HG02943 (cell line): Measurements from ENCODE around the gene ZNF697.
A peak's percentile ranks its signal among the peaks of the same experiment; 100 is the strongest.
"Not testable (repeated sequence)": the region's sequence is repeated elsewhere in the genome, so short reads cannot be mapped to it uniquely, and the experiment has no call there.

Experiments used
- ATAC-seq: cut with Tn5 transposase; IDR thresholded peaks from one replicate; pipeline ENCODE4 v1.9.1; 2021; ENCODE audit warnings: mild to moderate bottlenecking, low read depth, moderate library complexity; ENCODE audit not compliant: unreplicated experiment

The ZNF697 gene

GRCh38 chr1:119632841-119633240, 15.2 kb downstream of the ZNF697 start:
- no peak for ATAC-seq

GRCh38 chr1:119632103-119632490, 16.0 kb downstream of the ZNF697 start:
- ATAC-seq: no peak

- ATAC-seq: no peak
These were observed 16.5 kb downstream of the ZNF697 start for GRCh38 chr1:119631433-119632102.

DNA sequence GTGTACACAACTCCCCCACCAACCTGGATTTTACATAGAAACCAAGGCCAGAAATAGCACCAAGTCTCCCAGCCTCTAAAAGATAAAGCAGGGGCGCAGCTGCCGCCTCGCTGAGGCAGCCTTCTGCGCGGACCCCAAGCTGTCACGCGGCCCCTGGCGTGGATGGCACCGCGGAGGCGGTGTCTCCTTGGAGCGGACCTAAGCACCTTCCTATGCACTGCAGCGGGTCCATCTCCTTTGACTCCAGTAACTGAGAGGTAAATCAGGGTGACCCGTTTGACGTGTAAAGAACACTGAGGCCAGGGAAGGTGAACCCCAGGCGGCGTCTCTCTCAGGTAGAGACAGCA, 17.0 kb downstream of the ZNF697 start:
- no peak for ATAC-seq

DNA sequence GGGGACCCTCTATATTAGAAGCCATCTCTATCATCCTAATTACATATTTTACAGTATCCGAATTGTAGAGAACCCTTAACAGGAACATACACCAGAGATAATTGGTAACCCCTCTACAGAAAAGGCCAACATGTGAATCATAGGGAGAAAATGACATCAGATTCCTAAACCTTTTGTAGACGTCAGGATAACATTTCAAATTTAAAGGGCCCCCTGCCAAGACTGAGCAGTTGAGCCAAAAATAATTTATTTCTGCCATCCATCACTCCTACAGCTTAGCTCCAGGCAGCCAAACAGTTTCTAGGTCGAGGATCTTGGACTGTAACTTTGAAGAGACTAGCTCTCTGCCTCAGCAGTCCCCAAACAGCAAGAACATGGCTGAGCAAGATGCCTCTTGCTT, 21.2 kb downstream of the ZNF697 start:
- no peak for ATAC-seq

DNA sequence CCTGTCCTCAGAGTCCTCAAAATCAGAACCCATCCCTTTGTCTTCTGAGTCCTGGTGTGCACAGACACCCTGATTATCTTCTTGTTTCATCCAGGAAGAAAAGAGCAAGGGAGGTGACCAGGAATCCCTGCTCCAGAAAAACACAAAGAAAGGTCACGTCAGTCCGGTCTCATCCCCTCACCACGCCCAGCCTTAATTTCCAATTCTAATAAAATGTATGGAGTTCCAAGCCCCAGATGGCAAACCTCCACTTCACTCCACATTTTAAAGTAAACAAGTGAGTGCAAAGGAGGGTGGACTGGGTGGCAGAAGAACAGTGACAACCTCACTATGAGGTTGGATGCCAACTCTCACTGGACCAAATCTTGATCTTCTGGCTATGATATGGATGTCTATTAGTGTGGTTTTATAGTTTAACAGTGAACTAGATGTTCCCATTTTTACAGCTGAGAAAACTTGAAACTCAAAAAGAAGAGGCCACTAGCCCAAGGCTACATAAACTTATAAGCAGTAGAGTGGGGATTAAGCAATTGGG, 22.0 kb downstream of the ZNF697 start:
- ATAC-seq: no peak

- no peak for ATAC-seq
These were observed 24.4 kb downstream of the ZNF697 start for GRCh38 chr1:119623678-119624077.

DNA sequence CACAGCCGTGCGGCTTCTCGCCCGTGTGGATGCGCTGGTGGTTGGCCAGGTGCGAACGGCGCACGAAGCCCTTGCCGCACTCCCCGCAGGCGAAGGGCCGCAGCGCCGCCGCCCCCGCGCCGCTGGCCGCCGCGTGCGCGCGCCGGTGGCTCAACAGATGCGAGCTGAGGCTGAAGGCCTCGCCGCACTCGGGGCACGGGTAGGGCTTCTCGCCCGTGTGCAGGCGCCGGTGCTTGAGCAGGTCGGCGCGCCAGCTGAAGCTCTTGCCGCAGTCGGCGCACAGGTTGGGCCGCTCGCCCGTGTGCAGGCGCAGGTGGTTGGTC, 24.9 kb downstream of the ZNF697 start:
- ATAC-seq: no peak

- no peak for ATAC-seq
These were observed 25.5 kb downstream of the ZNF697 start for GRCh38 chr1:119622311-119623192.

GRCh38 chr1:119621705-119622104, 26.4 kb downstream of the ZNF697 start:
- no peak for ATAC-seq

DNA sequence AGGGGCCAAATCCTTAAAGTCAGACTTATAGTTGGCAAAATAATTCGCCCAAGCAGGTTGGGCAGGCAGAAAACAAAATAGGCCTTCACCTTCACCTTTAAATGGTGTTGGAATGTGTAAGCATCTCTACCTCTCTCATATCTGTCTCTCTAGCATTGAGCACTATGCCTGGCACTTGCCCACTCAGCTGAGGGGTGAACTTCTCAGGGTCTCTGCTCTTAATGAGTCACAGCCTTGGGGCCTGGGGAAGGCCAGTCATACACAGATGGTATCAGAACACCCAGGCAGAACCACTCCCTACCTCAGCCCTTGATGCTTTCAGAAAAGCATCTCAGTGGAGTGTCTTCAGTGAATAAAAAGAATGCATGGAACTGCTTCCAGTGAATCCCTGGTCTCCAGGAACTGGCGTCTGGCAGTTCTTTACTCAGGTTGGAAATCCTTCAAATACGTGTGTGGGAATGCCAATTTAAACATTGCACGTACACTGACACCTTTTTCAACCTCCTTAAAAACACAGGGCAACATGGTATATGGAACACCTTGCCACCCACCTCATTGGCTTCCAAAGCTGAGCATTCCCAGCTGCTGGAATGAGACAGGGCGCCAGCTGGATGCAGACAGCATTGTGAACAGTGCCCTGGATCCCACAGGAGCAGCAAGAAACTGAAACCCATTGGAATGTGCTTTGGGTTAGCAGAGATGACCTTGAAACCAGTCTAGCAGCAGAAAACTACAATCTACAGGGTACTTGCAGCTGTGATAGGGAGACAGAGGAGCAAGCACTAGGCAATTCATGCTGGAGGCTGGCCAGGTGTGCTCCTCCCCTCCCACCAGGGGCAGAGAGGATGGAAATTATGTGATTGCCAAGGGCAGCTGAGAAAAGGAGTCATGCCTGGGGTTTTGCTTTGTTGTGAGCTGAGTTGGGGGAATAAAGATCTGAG, 30.0 kb downstream of the ZNF697 start:
- ATAC-seq: no peak

DNA sequence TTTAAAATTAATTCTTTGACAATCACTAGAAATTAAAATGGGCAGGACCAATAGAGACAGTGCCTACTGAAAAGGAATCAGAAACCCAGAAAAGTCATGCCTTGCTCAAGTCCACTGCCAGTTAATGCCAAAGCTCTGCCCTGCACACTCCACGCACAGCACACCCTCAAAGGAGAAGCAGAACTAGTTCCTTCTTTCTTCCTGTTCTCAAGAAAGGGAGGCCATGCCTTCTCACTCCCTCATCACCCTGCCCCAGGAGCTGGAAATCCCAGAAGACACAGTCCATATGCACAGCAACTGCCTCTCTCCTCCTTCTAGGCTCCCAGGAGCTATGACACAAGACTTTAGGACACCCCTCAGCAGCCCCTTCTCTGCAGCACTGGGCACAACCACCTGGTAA, 31.3 kb downstream of the ZNF697 start:
- not testable (repeated sequence) for ATAC-seq

GRCh38 chr1:119615100-119615499, 33.0 kb downstream of the ZNF697 start:
- not testable (repeated sequence) for ATAC-seq

DNA sequence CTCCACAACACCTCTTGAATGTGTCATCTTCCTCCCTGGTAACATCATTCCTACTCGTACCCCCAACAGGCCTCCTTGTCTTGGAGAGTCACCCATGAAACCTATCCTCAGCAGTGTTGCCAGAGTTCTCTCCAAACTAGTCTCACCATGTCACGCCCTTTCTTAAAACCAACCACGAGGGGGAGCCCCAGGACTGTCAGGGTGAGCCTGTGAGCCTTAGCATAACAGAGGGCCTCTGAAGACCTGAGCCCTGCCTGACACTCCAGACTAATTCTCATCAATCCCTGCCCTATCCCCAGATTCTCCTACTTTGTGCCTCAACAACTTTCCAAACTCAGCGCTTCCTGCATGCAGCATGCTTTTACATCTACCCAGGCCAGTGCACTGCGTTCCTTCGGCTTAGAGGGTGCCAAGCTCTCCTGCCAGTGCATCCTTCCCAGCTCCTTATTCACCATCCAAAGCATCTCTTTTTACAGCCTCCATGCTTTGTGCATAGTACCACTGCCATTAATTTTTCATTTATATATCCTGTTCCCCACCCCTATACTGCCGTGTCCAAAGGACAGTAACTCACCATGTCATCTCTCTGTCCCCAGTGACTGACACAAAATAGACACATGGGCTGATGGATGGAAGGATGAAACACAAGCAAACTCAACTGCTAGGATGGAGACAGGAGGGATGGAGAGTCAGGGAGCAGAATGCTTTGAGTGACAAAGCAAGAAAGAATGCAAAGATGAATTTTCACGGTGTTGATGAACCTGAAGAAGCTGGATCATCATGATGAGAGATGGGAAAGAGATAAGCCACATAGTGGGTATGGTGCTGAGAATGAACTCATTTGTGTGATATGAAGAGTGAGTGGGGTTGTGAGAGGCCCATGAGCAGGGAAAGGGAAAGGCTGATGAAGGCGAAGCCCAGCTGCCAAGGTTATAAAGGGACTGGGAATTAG, 34.0 kb downstream of the ZNF697 start:
- peak; percentile 68 for ATAC-seq

GRCh38 chr1:119611701-119612113, 36.4 kb downstream of the ZNF697 start:
- ATAC-seq: no peak

DNA sequence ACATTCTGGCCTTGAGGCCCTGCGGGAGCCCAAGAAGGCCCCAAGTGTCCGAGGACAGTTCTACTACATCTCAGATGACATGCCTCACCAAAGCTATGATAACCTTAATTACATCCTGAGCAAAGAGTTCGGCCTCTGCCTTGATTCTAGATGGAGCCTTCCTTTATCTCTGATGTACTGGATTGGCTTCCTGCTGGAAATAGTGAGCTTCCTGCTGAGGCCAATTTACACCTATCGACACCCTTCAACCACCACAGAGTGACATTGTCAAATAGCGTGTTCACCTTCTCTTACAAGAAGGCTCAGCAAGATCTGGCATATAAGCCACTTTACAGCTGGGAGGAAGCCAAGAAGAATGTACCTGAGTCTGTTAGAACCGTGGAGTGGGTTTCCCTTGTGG, 39.2 kb downstream of the ZNF697 start:
- ATAC-seq: not testable (repeated sequence)

- not testable (repeated sequence) for ATAC-seq
These were observed 40.8 kb downstream of the ZNF697 start for GRCh38 chr1:119607087-119607807.

- no peak for ATAC-seq
These were observed 41.7 kb downstream of the ZNF697 start for GRCh38 chr1:119606394-119606793.

- no peak for ATAC-seq
These were observed 42.4 kb downstream of the ZNF697 start for GRCh38 chr1:119605686-119606085.
